HL-60 (cell line): ENCODE data around the gene TIMMDC1.

ENCODE experiments used
- CTCF ChIP-seq: IDR thresholded peaks from one replicate; pipeline ENCODE4 v1.5.1; 2011; ENCODE audit warnings: low read length, control low read depth, inconsistent platforms; ENCODE audit not compliant: insufficient read depth
- GABPA ChIP-seq: IDR thresholded peaks from 2 replicates; pipeline ENCODE4 v1.6.1; 2012; ENCODE audit warnings: low read depth
- POLR2AphosphoS5 ChIP-seq: IDR thresholded peaks from 2 replicates; pipeline ENCODE4 v1.6.1; 2012; ENCODE audit warnings: low read depth
- SPI1 ChIP-seq: IDR thresholded peaks from 2 replicates; pipeline ENCODE4 v1.6.1; 2012; ENCODE audit warnings: low read depth, mild to moderate bottlenecking, borderline replicate concordance

- TF ChIP-seq POLR2AphosphoS5, result no peak
- TF ChIP-seq CTCF, result no peak
- no peak for TF ChIP-seq GABPA
- no peak for TF ChIP-seq SPI1
These were observed 10.0 kb downstream of the TIMMDC1 start for GRCh38 chr3:119508172-119508845.
